B cell (primary cell): ENCODE data around the gene ENG. TPM values are rescaled to one million over a fixed set of nuclear protein-coding genes. Genes with fewer than 3 reads are reported as not detected.
"Not testable (repeated sequence)": the region's sequence is repeated elsewhere in the genome, so short reads cannot be mapped to it uniquely, and the experiment has no call there.

ENCODE experiments used
- ATAC-seq: fragments of 200-7000 bp; cut with Tn5 transposase; one replicate; pipeline ENCODE4 v1.10.0; 2021; ENCODE audit warnings: low read depth, mild to moderate bottlenecking, moderate number of reproducible peaks, moderate library complexity
- CTCF ChIA-PET: fragments of 350-600 bp; sonication (Branson Sonifier 250); formaldehyde crosslinking; loops from one replicate; lab custom pipeline; 2021; ENCODE audit warnings: antibody characterized with exemption, inconsistent platforms; lab: Charles Lee
- POLR2A ChIA-PET: fragments of 350-600 bp; sonication (Branson Sonifier 250); formaldehyde crosslinking; loops from one replicate; lab custom pipeline; 2021; ENCODE audit warnings: antibody characterized with exemption; lab: Charles Lee
- DNase-seq: peaks from one replicate; pipeline ENCODE4 v3.0.0; 2013
- H2AFZ ChIP-seq: 2 replicates; pipeline ENCODE4 v1.6.1; 2012; ENCODE audit warnings: mild to moderate bottlenecking, low read depth, low read length; ENCODE audit not compliant: insufficient read depth, poor library complexity, severe bottlenecking
- H3K27ac ChIP-seq, 2 donors: 1 replicate in 1 of 2; 2 replicates in 1 of 2; pipeline ENCODE4 v1.5.1; 2012 to 2013; ENCODE audit warnings: low read length in 2 of 2, mild to moderate bottlenecking in 2 of 2, moderate library complexity in 1 of 2
- H3K27me3 ChIP-seq, 4 experiments: fragments of 200-600 bp in 1 of 4; sonication (generic) in 1 of 4; replicated peaks in 1 of 4; 1 replicate in 2 of 4; 2 replicates in 2 of 4; pipeline versions ENCODE4 v1.6.1 to v1.7.0; 2013 to 2016; ENCODE audit warnings: low read length in 3 of 4, mild to moderate bottlenecking in 2 of 4, mixed read lengths in 1 of 4, moderate library complexity in 1 of 4; ENCODE audit not compliant: insufficient read depth in 4 of 4, control insufficient read depth in 3 of 4; ENCODE audit errors: control extremely low read depth in 1 of 4
- H3K36me3 ChIP-seq, 2 experiments: replicated peaks in 1 of 2; 1 replicate in 1 of 2; 2 replicates in 1 of 2; pipeline versions ENCODE4 v1.6.1 to v1.7.1; 2013; ENCODE audit warnings: low read length in 1 of 2; ENCODE audit not compliant: insufficient read depth in 2 of 2, control insufficient read depth in 1 of 2; ENCODE audit errors: control extremely low read depth in 1 of 2, extremely low read depth in 1 of 2
- H3K4me1 ChIP-seq, 2 donors: fragments of 200-600 bp in 1 of 2; sonication (generic) in 1 of 2; 1 replicate in 1 of 2; 2 replicates in 1 of 2; pipeline versions ENCODE4 v1.5.1 to v1.6.1; 2013 to 2017; ENCODE audit warnings: low read length in 2 of 2; ENCODE audit not compliant: control insufficient read depth in 2 of 2, insufficient read depth in 2 of 2
- H3K4me2 ChIP-seq: replicated peaks from 2 replicates; pipeline ENCODE3; 2012; ENCODE audit warnings: mild to moderate bottlenecking, low read depth, low read length; ENCODE audit not compliant: poor library complexity, severe bottlenecking
- H3K4me3 ChIP-seq, 5 experiments: fragments of 200-600 bp in 1 of 5; sonication (generic) in 1 of 5; 1 replicate in 3 of 5; 2 replicates in 2 of 5; pipeline versions ENCODE4 v1.5.1 to v1.7.0; 2011 to 2016; ENCODE audit warnings: low read length in 4 of 5, mild to moderate bottlenecking in 4 of 5, low read depth in 2 of 5, control low read depth in 1 of 5, moderate library complexity in 1 of 5; ENCODE audit not compliant: insufficient read depth in 1 of 5; ENCODE audit errors: control extremely low read depth in 1 of 5, extremely low read depth in 1 of 5
- H3K79me2 ChIP-seq: fragments of 200-600 bp; sonication (generic); one replicate; pipeline ENCODE4 v1.6.0; 2016; ENCODE audit warnings: low read length; ENCODE audit not compliant: control insufficient read depth, insufficient read depth
- H3K9ac ChIP-seq: fragments of 200-600 bp; sonication (generic); 2 replicates; pipeline ENCODE4 v1.6.1; 2017; ENCODE audit warnings: mild to moderate bottlenecking, low read length, moderate library complexity
- H3K9me3 ChIP-seq, 3 donors: one replicate each; pipeline versions ENCODE4 v1.6.1 to v1.7.1; 2013; ENCODE audit warnings: low read length in 2 of 3; ENCODE audit not compliant: control insufficient read depth in 2 of 3, insufficient read depth in 1 of 3; ENCODE audit errors: control extremely low read depth in 1 of 3
- H4K20me1 ChIP-seq: 2 replicates; pipeline ENCODE4 v1.6.0; 2012; ENCODE audit warnings: mild to moderate bottlenecking, low read length; ENCODE audit not compliant: insufficient read depth, control insufficient read depth, poor library complexity, severe bottlenecking
- H3K27ac Mint-ChIP-seq: one replicate; pipeline ENCODE4 v1.8.0; 2021; ENCODE audit warnings: mixed read lengths
- H3K27me3 Mint-ChIP-seq: one replicate; pipeline ENCODE4 v1.8.0; 2021; ENCODE audit warnings: mixed read lengths
- H3K4me1 Mint-ChIP-seq: one replicate; pipeline ENCODE4 v1.8.0; 2021; ENCODE audit warnings: mixed read lengths
- H3K4me3 Mint-ChIP-seq: one replicate; pipeline ENCODE4 v1.8.0; 2021; ENCODE audit warnings: mixed read lengths
- H3K9me3 Mint-ChIP-seq: one replicate; pipeline ENCODE4 v1.8.0; 2022; ENCODE audit warnings: mixed read lengths; ENCODE audit not compliant: insufficient read depth
- EZH2 ChIP-seq: IDR thresholded peaks from 2 replicates; pipeline ENCODE4 v1.6.1; 2012; ENCODE audit warnings: borderline replicate concordance, low read depth, mild to moderate bottlenecking, moderate library complexity, low read length; ENCODE audit not compliant: insufficient read depth, poor library complexity, severe bottlenecking
- WGBS: methylation state at CpG from one replicate; pipeline ENCODE4 v1.1.5; 2013; ENCODE audit warnings: missing lambda C conversion rate; ENCODE audit not compliant: insufficient coverage; 5-methylcytosine and 5-hydroxymethylcytosine counted together
- intact Hi-C: fragments of 100-400 bp; cut with micrococcal nuclease; formaldehyde crosslinking; loops from one replicate; pipeline ENCODE4 v1.10.0; 2022
- polyA plus RNA-seq: library from polyadenylated mRNA; depleted of rRNA; stranded (reverse); fragments of >200 nt; gene quantifications from 2 replicates; pipeline ENCODE4 v1.2.3, GENCODE V29; 2012
- total RNA-seq, 2 donors: library from RNA; stranded (reverse); fragments of 120-200 nt in 1 of 2; gene quantifications; 1 replicate in 1 of 2; 2 replicates in 1 of 2; pipeline versions ENCODE4 v1.2.3 to v1.2.4, GENCODE V29; 2013 to 2022
- TF ChIP-seq, protein P1 (sequence below): fragments of 200-600 bp; IDR thresholded peaks from one replicate; pipeline ENCODE4 v1.8.0; 2022; ENCODE audit warnings: antibody characterized with exemption, mild to moderate bottlenecking

ENG gene
- total and polyA plus RNA-seq, 2 donors (not counting 1 experiment from before 2014, with no cell fraction given): 5.4 to 12.6 TPM

DNA sequence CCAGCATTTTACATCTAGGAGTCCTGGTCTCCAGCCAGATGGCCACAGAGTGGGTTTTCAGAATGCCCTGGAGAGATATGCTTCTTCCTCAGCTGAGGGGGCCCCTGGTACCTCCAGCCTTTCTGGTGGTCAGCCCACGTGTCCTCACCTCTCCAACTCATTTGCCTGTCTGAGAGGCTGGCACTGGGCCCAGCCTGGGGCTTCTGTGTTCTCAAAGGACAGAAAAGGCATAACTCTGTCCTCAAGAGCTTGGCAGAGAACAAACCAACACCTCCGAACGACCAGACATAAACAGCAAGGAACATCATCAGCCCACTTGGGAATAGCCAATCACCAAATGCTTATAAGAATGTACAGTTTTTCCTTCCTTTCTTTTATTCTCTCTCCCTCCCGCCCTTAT lies 17.1 kb downstream of the ENG start:
- POLR2A ChIA-PET: no interaction called here

DNA sequence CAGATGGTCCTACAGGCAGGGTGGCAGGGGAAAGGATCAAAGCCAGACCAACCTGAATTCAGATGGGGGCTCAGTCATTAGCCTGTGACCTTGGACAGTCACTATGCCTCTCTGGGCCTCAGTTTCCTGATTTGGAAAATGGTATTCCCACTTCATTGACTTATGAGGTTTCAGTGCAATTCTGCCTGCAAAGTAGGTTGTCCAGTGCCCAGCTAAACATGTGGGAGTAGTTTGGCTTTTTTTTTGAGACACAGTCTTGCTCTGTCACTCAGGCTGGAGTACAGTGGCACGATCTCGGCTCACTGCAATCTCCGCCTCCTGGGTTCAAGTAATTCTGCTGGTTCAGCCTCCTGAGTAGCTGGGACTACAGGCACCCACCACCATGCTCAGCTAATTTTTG lies 17.9 kb downstream of the ENG start:
- H3K27me3 Mint-ChIP-seq, H3K27ac Mint-ChIP-seq, ATAC-seq, H4K20me1 ChIP-seq, H3K4me2 ChIP-seq, H3K36me3 ChIP-seq, H3K4me3 ChIP-seq, H3K27ac ChIP-seq, DNase-seq, H3K4me1 Mint-ChIP-seq, H3K9ac ChIP-seq, H3K79me2 ChIP-seq, H3K27me3 ChIP-seq, POLR2A ChIA-PET, H3K4me3 Mint-ChIP-seq, intact Hi-C loops, H2AFZ ChIP-seq, H3K9me3 ChIP-seq, H3K9me3 Mint-ChIP-seq: not testable (repeated sequence)
- CTCF ChIA-PET: interaction anchor here (1.3 kb wide), 2 partner anchors 28 to 33 kb away, joined by 3 read pairs; no protein-coding TSS in a partner anchor
- peaks cover 5 to 12% of the 10 kb centered on the region in 2 donors for H3K4me1 ChIP-seq
- 90% methylated on average over 2 of the region's 3 CpGs for WGBS

More for the DNA sequence above, 17.1 kb downstream of the ENG start:
- ATAC-seq (no peak), DNase-seq (no peak)
- Histone ChIP-seq H3K27me3 (no peaks in the 10 kb centered on the region), H3K4me3 (no peak overlapping the region), H3K9me3 (no peaks in the 10 kb centered on the region), H3K27ac (no peak overlapping the region), H3K4me2 (no peak overlapping the region), H3K36me3 (no peaks in the 10 kb centered on the region), H4K20me1 (no peaks in the 10 kb centered on the region), H3K79me2 (peaks cover 4% of the 10 kb centered on the region), H3K4me1 (peaks cover 5 to 12% of the 10 kb centered on the region in 2 donors), H2AFZ (no peak overlapping the region), H3K9ac (no peak overlapping the region)
- Mint-ChIP-seq H3K27me3 (no peaks in the 10 kb centered on the region), H3K9me3 (no peaks in the 10 kb centered on the region), H3K27ac (no peak overlapping the region), H3K4me1 (peaks cover 5% of the 10 kb centered on the region), H3K4me3 (no peak overlapping the region)
- intact Hi-C loops: no loop called here
- WGBS: 62% methylated on average over 4 of the region's 4 CpGs
- CTCF ChIA-PET: interaction anchor here (0.7 to 1.3 kb wide), 3 partner anchors 28 to 32 kb away, joined by 3 read pairs; no protein-coding TSS in a partner anchor
- TF ChIP-seq EZH2: no peak
- TF ChIP-seq, protein P1, sequence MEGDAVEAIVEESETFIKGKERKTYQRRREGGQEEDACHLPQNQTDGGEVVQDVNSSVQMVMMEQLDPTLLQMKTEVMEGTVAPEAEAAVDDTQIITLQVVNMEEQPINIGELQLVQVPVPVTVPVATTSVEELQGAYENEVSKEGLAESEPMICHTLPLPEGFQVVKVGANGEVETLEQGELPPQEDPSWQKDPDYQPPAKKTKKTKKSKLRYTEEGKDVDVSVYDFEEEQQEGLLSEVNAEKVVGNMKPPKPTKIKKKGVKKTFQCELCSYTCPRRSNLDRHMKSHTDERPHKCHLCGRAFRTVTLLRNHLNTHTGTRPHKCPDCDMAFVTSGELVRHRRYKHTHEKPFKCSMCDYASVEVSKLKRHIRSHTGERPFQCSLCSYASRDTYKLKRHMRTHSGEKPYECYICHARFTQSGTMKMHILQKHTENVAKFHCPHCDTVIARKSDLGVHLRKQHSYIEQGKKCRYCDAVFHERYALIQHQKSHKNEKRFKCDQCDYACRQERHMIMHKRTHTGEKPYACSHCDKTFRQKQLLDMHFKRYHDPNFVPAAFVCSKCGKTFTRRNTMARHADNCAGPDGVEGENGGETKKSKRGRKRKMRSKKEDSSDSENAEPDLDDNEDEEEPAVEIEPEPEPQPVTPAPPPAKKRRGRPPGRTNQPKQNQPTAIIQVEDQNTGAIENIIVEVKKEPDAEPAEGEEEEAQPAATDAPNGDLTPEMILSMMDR: no peak
